Adrenal gland (tissue), 5 donors: ENCODE results near the gene MTAP.

ENCODE experiments used
- POLR2A ChIP-seq, 2 donors: fragments of 450-650 bp; IDR thresholded peaks; one replicate each; pipeline ENCODE4 v1.6.1; 2017; ENCODE audit warnings: antibody characterized with exemption in 2 of 2, mild to moderate bottlenecking in 2 of 2, moderate library complexity in 1 of 2
- TF ChIP-seq, protein P1 (sequence below), 6 experiments: fragments of 450-650 bp in 4 of 6; fragments of 200-600 bp in 2 of 6; sonication (generic) in 1 of 6; IDR thresholded peaks; 1 replicate in 5 of 6; 2 replicates in 1 of 6; pipeline versions ENCODE4 v1.5.1 to v1.8.0; 2016 to 2021; ENCODE audit warnings: antibody characterized with exemption in 6 of 6, mild to moderate bottlenecking in 2 of 6, moderate library complexity in 1 of 6
- donor health status: DM: no; HTN: no; CAD: no.

- TF ChIP-seq, protein P1, sequence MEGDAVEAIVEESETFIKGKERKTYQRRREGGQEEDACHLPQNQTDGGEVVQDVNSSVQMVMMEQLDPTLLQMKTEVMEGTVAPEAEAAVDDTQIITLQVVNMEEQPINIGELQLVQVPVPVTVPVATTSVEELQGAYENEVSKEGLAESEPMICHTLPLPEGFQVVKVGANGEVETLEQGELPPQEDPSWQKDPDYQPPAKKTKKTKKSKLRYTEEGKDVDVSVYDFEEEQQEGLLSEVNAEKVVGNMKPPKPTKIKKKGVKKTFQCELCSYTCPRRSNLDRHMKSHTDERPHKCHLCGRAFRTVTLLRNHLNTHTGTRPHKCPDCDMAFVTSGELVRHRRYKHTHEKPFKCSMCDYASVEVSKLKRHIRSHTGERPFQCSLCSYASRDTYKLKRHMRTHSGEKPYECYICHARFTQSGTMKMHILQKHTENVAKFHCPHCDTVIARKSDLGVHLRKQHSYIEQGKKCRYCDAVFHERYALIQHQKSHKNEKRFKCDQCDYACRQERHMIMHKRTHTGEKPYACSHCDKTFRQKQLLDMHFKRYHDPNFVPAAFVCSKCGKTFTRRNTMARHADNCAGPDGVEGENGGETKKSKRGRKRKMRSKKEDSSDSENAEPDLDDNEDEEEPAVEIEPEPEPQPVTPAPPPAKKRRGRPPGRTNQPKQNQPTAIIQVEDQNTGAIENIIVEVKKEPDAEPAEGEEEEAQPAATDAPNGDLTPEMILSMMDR (IDR thresholded peaks at IDR 0.05) = no peak
- TF ChIP-seq POLR2A (IDR thresholded peaks at IDR 0.05) = no peak
These were observed 156.4 kb downstream of the MTAP start for GRCh38 chr9:21958833-21959232.
